CD4-positive, alpha-beta memory T cell (primary cell): Measurements from ENCODE around the gene ALK. TPM values are rescaled to one million over a fixed set of nuclear protein-coding genes. Genes with fewer than 3 reads are reported as not detected.
A peak's percentile ranks its signal among the peaks of the same experiment; 100 is the strongest.

Source experiments
- CTCF ChIA-PET: fragments of 350-600 bp; sonication (Branson Sonifier 250); formaldehyde crosslinking; loops from one replicate; lab custom pipeline; 2021; ENCODE audit warnings: inconsistent platforms; ENCODE audit not compliant: partially characterized antibody; lab: Charles Lee
- POLR2A ChIA-PET: fragments of 350-600 bp; sonication (Branson Sonifier 250); formaldehyde crosslinking; loops from one replicate; lab custom pipeline; 2021; ENCODE audit not compliant: partially characterized antibody; lab: Charles Lee
- DNase-seq, 5 donors: peaks; one replicate each; pipeline versions ENCODE4 v3.0.0 to v3.0.0-alpha.2; 2020 to 2022; ENCODE audit warnings: mixed read lengths in 1 of 5
- H3K27ac ChIP-seq: one replicate; pipeline ENCODE4 v1.7.0; 2013; ENCODE audit warnings: low read depth, low read length
- H3K27me3 ChIP-seq: 2 replicates; pipeline ENCODE4 v1.7.0; 2013; ENCODE audit warnings: mild to moderate bottlenecking, low read length, moderate library complexity; ENCODE audit not compliant: insufficient read depth
- H3K36me3 ChIP-seq: 2 replicates; pipeline ENCODE4 v1.7.0; 2013; ENCODE audit warnings: mild to moderate bottlenecking, low read length, moderate library complexity; ENCODE audit not compliant: insufficient read depth
- H3K4me1 ChIP-seq: 2 replicates; pipeline ENCODE4 v1.7.0; 2013; ENCODE audit warnings: mild to moderate bottlenecking, low read length, moderate library complexity; ENCODE audit not compliant: insufficient read depth
- H3K4me3 ChIP-seq, 2 donors: one replicate each; pipeline ENCODE4 v1.7.0; 2013; ENCODE audit warnings: low read length in 2 of 2, mild to moderate bottlenecking in 1 of 2
- H3K9me3 ChIP-seq, 2 donors: one replicate each; pipeline ENCODE4 v1.7.0; 2013; ENCODE audit warnings: low read length in 2 of 2, control low read depth in 1 of 2; ENCODE audit not compliant: control insufficient read depth in 1 of 2
- H3K27ac Mint-ChIP-seq, 7 donors: one replicate each; pipeline ENCODE4 v1.8.0; 2020 to 2021; ENCODE audit warnings: mixed read lengths in 7 of 7, mild to moderate bottlenecking in 6 of 7, inconsistent platforms in 3 of 7, moderate library complexity in 3 of 7
- H3K27me3 Mint-ChIP-seq, 2 donors: one replicate each; pipeline ENCODE4 v1.8.0; 2020 to 2021; ENCODE audit warnings: mixed read lengths in 2 of 2
- H3K36me3 Mint-ChIP-seq, 2 donors: one replicate each; pipeline ENCODE4 v1.8.0; 2020 to 2021; ENCODE audit warnings: mixed read lengths in 2 of 2, inconsistent platforms in 1 of 2, mild to moderate bottlenecking in 1 of 2
- H3K4me1 Mint-ChIP-seq, 4 donors: one replicate each; pipeline ENCODE4 v1.8.0; 2020 to 2021; ENCODE audit warnings: mixed read lengths in 4 of 4, mild to moderate bottlenecking in 1 of 4
- H3K4me3 Mint-ChIP-seq, 8 donors: one replicate each; pipeline ENCODE4 v1.8.0; 2020 to 2021; ENCODE audit warnings: mixed read lengths in 8 of 8, mild to moderate bottlenecking in 7 of 8, moderate library complexity in 6 of 8, inconsistent platforms in 3 of 8
- H3K9me3 Mint-ChIP-seq, 8 donors: one replicate each; pipeline ENCODE4 v1.8.0; 2020 to 2021; ENCODE audit warnings: mixed read lengths in 8 of 8, mild to moderate bottlenecking in 5 of 8, inconsistent platforms in 3 of 8, moderate library complexity in 1 of 8
- intact Hi-C: fragments of 100-400 bp; cut with micrococcal nuclease; formaldehyde crosslinking; loops from one replicate; pipeline ENCODE4 v1.15.1; 2023
- polyA plus RNA-seq, 2 donors: library from polyadenylated mRNA; unstranded; fragments of 300-500 nt; fragmentation: Illumina TruSeq; gene quantifications; one replicate each; pipeline ENCODE4 v1.2.3, GENCODE V29; 2021
- total RNA-seq, 2 experiments: library from RNA; stranded (reverse); gene quantifications; one replicate each; pipeline ENCODE4 v1.2.3, GENCODE V29; 2021

The ALK gene
- total and polyA plus RNA-seq, 4 experiments from 2014 or later, result 0.07 TPM; not detected in 3

DNA sequence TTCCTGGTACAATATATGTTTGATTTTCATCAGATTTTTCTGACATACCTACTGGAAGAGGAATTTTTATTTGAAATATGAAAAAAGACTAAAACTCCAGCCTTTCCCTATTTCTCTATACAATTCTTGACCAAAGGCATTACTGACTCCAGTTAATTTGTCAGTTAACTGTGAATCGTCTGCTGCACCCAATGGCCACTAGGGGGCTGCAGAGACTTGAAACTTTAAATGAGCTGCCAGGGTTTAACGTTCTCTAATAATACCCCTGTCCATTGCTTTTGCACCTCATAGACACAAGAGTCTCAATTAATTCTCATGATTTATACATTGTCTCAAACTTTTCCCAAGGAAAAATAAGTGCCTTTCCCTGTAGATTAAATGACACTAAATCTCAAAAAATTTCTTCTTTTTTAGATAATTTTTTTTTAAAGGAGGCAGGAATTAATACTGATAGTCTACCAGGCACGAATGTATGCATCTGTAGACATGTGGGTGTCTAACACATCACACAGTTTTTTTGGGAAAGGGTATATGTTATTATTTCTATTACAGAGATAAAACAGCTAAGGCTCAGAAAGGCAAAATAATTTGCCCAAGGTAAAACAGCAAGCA is 1.8 kb upstream of the ALK start:
- H3K27ac ChIP-seq, result no peak overlapping the region
- Mint-ChIP-seq H3K27me3 (peaks cover 37 to 38% of the 10 kb centered on the region in 2 donors), H3K4me1 (peaks cover 1 to 20% (median 11%) of the 10 kb centered on the region in 4 donors), H3K36me3 (no peaks in the 10 kb centered on the region), H3K4me3 (peak overlapping the region in 1 of 8 donors; percentile 6), H3K27ac (no peak overlapping the region), H3K9me3 (peaks cover 2 to 10% (median 6%) of the 10 kb centered on the region in 8 donors)
- CTCF ChIA-PET, result interaction anchor here (0.6 to 4.4 kb wide), 10 partner anchors 9 to 149 kb away, joined by 3 to 21 read pairs (median 4); no protein-coding TSS in a partner anchor
- no peaks in the 10 kb centered on the region for H3K9me3 ChIP-seq
- DNase-seq, result peak in 4 of 5 donors; percentile 19 to 29 (median 24)
- POLR2A ChIA-PET, result no interaction called here
- no peaks in the 10 kb centered on the region for H3K36me3 ChIP-seq
- H3K4me3 ChIP-seq, result no peak overlapping the region
- H3K27me3 ChIP-seq, result peaks cover 20% of the 10 kb centered on the region
- H3K4me1 ChIP-seq, result peaks cover 15% of the 10 kb centered on the region
- intact Hi-C loops, result loop anchor here (1.0 kb wide), 1 partner anchor 149 kb away; no protein-coding TSS in a partner anchor

DNA sequence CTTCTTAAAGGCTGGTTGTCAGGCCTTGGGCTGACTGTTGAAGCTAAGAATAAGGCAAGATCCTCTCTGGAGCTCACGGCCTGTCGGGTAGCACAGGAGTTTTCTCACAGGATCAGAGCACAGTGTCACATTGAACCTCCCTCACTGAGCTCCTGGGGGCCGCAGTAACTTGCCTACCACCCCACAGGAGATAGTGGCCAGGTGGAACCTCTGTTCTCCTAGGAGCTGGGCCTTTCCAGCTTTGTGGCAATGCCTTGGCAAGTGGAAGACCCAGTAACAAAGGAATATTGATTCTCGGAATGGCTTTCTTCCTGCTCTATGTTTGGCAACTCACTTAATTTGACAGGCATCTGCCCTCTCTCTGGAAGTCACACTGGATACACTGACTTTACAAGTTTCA is 1.2 kb upstream of the ALK start:
- no peak overlapping the region for H3K27ac ChIP-seq
- H3K27me3 ChIP-seq, result peaks cover 21% of the 10 kb centered on the region
- Mint-ChIP-seq H3K9me3 (peaks cover 3 to 10% (median 6%) of the 10 kb centered on the region in 8 donors), H3K4me3 (peak overlapping the region in 6 of 8 donors; percentile 3 to 66 (median 46)), H3K27me3 (peaks cover 39 to 40% of the 10 kb centered on the region in 2 donors), H3K36me3 (no peaks in the 10 kb centered on the region), H3K4me1 (peaks cover 1 to 20% (median 11%) of the 10 kb centered on the region in 4 donors), H3K27ac (no peak overlapping the region)
- intact Hi-C loops, result loop anchor here (1.0 kb wide), 1 partner anchor 150 kb away; no protein-coding TSS in a partner anchor
- H3K4me1 ChIP-seq, result peaks cover 15% of the 10 kb centered on the region
- no peak for DNase-seq
- H3K4me3 ChIP-seq, result no peak overlapping the region
- H3K9me3 ChIP-seq, result no peaks in the 10 kb centered on the region
- POLR2A ChIA-PET, result no interaction called here
- H3K36me3 ChIP-seq, result no peaks in the 10 kb centered on the region
- CTCF ChIA-PET, result interaction anchor here (0.8 to 4.4 kb wide), 5 partner anchors 9 to 149 kb away, joined by 4 to 21 read pairs (median 5); no protein-coding TSS in a partner anchor

DNA sequence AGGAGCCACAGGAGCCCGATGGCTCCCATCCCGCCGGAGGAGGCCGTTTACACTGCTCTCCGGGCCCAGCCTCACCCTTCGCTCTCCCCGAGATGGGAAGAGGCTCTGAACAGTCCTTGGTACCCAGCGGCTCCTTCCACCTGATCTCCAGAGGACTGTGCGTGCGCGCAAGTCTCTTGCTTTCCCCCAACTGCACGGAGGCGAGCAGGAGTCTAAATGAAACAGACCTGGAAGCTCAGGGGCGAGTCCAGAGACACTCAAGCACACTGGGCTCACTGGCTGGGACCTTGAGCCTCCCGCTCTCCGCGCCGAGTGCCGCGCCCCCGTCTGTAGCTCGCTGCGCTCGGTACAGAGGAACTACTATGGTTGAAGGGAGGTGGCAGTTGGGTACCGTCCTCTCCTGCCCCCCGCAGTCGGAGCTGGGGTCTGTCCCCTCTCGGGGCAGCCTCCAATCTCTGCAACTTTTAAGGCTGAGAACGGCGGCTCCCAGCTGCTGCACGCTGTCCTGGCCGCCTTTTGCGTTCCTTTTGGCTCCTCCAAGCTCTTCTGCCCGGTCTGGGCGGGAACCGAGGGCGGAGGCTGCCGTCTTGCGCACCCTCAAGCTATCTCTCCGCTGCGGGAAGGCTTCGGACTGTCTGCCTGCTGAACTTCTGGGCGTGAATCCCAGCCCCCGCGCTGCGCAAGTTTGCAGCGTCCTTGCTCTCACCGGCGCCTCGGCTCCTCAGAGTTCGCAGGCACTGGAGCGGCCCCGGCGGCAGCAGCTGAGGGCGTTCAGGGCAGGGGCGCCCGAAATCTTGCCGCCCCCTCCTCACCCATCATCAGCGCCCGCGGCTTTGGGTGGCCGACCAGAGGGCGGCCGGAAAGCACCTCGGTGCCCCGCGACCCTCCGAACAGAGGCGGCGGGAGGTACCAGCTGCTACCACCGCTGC is 491 bp downstream of the ALK start:
- DNase-seq, result peak in 1 of 5 donors; percentile 0
- POLR2A ChIA-PET, result interaction anchor here (0.6 kb wide), 1 partner anchor 965 kb away, joined by 3 read pairs; no protein-coding TSS in a partner anchor
- Histone ChIP-seq H3K27me3 (peaks cover 27% of the 10 kb centered on the region), H3K36me3 (no peaks in the 10 kb centered on the region), H3K4me1 (peaks cover 15% of the 10 kb centered on the region), H3K9me3 (no peaks in the 10 kb centered on the region), H3K27ac (no peak overlapping the region), H3K4me3 (no peak overlapping the region)
- CTCF ChIA-PET, result interaction anchor here (0.8 to 4.4 kb wide), 4 partner anchors 9 to 151 kb away, joined by 3 to 21 read pairs (median 3); no protein-coding TSS in a partner anchor
- H3K4me1 Mint-ChIP-seq, result peaks cover 1 to 20% (median 11%) of the 10 kb centered on the region in 4 donors
- no peaks in the 10 kb centered on the region for H3K36me3 Mint-ChIP-seq
- intact Hi-C loops, result no loop called here
- peak overlapping the region in 7 of 8 donors; percentile 35 to 76 (median 60) for H3K4me3 Mint-ChIP-seq
- peaks cover 47 to 50% of the 10 kb centered on the region in 2 donors for H3K27me3 Mint-ChIP-seq
- no peak overlapping the region for H3K27ac Mint-ChIP-seq
- H3K9me3 Mint-ChIP-seq, result peaks cover 3 to 10% (median 7%) of the 10 kb centered on the region in 8 donors

DNA sequence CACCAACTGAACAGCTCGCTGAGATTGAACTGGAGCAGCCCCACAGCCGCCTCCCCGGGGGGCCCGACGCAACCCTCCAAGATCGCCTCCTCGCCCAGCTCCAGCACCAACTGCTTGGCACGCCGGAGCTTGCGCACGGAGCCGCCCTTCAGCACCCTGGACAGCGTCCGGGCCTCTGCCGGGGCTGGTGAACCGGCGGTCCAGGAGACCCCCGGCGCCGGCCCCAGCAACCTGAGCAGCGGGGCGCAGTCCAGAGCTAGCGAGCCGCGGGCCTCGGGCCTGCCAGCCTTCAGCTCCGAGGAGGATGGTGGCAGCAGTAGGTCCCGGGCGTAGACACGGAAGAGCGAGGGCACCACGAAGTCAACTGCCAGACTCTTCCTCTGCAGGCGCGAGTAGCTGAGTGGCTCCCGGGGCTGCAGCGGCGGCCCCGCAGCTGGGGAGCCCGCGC is 1.2 kb downstream of the ALK start:
- Histone ChIP-seq H3K27me3 (peaks cover 27% of the 10 kb centered on the region), H3K4me1 (peaks cover 15% of the 10 kb centered on the region), H3K36me3 (no peaks in the 10 kb centered on the region), H3K4me3 (no peak overlapping the region), H3K9me3 (no peaks in the 10 kb centered on the region), H3K27ac (no peak overlapping the region)
- Mint-ChIP-seq H3K36me3 (no peaks in the 10 kb centered on the region), H3K27me3 (peaks cover 48 to 55% of the 10 kb centered on the region in 2 donors), H3K4me1 (peaks cover 1 to 20% (median 11%) of the 10 kb centered on the region in 4 donors), H3K27ac (no peak overlapping the region), H3K9me3 (peaks cover 3 to 10% (median 7%) of the 10 kb centered on the region in 8 donors), H3K4me3 (no peak overlapping the region)
- intact Hi-C loops, result no loop called here
- CTCF ChIA-PET, result interaction anchor here (1.1 to 1.8 kb wide), 3 partner anchors 10 to 152 kb away, joined by 3 read pairs; no protein-coding TSS in a partner anchor
- POLR2A ChIA-PET, result interaction anchor here (0.6 kb wide), 1 partner anchor 964 kb away, joined by 3 read pairs; no protein-coding TSS in a partner anchor
- peak in 4 of 5 donors; percentile 27 to 32 (median 32) for DNase-seq

DNA sequence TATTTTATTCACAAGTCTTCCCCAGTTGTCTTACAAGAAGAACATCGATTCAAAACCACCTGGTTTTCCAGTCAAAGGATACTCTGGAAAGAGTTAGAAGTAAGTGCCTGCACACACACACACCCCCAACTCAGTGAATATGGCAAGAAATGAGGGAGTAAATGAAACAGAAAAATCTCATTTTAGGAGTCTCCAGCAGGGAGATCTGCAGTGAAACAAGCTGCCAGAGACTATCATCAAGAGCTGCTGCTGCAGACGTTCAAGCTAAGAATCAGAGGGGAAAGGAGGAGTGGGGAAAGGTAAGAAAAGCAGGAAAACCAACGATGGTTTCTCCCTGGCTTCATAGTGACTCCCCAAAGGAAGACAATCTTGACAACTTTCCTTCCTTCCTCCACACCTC is 2.4 kb downstream of the ALK start:
- H3K4me3 Mint-ChIP-seq, result peak overlapping the region in 3 of 8 donors; percentile 49 to 70 (median 55)
- Histone ChIP-seq H3K27me3 (peaks cover 27% of the 10 kb centered on the region), H3K4me3 (no peak overlapping the region), H3K9me3 (no peaks in the 10 kb centered on the region), H3K27ac (no peak overlapping the region), H3K4me1 (peaks cover 15% of the 10 kb centered on the region), H3K36me3 (no peaks in the 10 kb centered on the region)
- no peaks in the 10 kb centered on the region for H3K36me3 Mint-ChIP-seq
- DNase-seq, result no peak
- H3K27ac Mint-ChIP-seq, result no peak overlapping the region
- intact Hi-C loops, result no loop called here
- peaks cover 3 to 10% (median 7%) of the 10 kb centered on the region in 8 donors for H3K9me3 Mint-ChIP-seq
- CTCF ChIA-PET, result interaction anchor here (1.1 kb wide), 1 partner anchor 153 kb away, joined by 3 read pairs; no protein-coding TSS in a partner anchor
- H3K4me1 Mint-ChIP-seq, result peaks cover 1 to 20% (median 11%) of the 10 kb centered on the region in 4 donors
- POLR2A ChIA-PET, result no interaction called here
- H3K27me3 Mint-ChIP-seq, result peaks cover 50% of the 10 kb centered on the region in 2 donors

DNA sequence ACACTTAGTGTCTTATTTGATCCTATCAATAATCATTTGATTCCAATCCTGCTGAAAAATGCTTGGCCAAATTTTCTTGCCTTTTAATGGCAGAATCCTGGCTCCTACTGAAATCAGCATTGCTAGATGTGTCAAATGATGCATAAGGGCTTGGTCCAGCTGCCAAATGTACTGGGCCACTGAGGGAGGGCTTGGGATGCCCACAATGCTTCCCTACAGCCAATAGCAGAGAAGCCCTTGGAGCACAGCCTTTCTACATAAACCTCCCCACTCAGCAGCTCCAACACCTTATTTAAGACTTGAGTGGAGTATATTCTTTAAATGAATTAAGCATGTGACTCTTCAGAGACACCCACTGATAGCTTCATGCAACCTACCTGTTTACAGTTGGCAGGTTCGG is 3.6 kb downstream of the ALK start:
- Histone ChIP-seq H3K36me3 (no peaks in the 10 kb centered on the region), H3K4me3 (no peak overlapping the region), H3K27me3 (peaks cover 19% of the 10 kb centered on the region), H3K4me1 (peaks cover 15% of the 10 kb centered on the region), H3K27ac (no peak overlapping the region), H3K9me3 (no peaks in the 10 kb centered on the region)
- Mint-ChIP-seq H3K27me3 (peaks cover 43 to 48% of the 10 kb centered on the region in 2 donors), H3K9me3 (peaks cover 3 to 10% (median 8%) of the 10 kb centered on the region in 8 donors), H3K4me1 (peaks cover 1 to 20% (median 11%) of the 10 kb centered on the region in 4 donors), H3K27ac (no peak overlapping the region), H3K36me3 (no peaks in the 10 kb centered on the region), H3K4me3 (no peak overlapping the region)
- DNase-seq, result no peak
- ChIA-PET POLR2A (no interaction called here), CTCF (no interaction called here)
- intact Hi-C loops, result no loop called here
